Renal cortical epithelial cell (primary cell): ENCODE data around the gene RNF34. TPM values are rescaled to one million over a fixed set of nuclear protein-coding genes. Genes with fewer than 3 reads are reported as not detected.

Source experiments
- DNase-seq: peaks from one replicate; pipeline ENCODE4 v3.0.0-alpha.2; 2011; ENCODE audit warnings: low read depth
- total RNA-seq: library from RNA; depleted of rRNA; stranded (reverse); fragments of >200 nt; gene quantifications from 2 replicates; pipeline ENCODE4 v1.2.3, GENCODE V29; 2014

RNF34 gene
- total RNA-seq, 1 donor from 2014 or later, result 64.1 TPM

- no peak for DNase-seq
These were observed 9.1 kb upstream of the RNF34 start for GRCh38 chr12:121390856-121391255.

GRCh38 chr12:121391619-121392324 lies 8.1 kb upstream of the RNF34 start:
- DNase-seq, result no peak

- no peak for DNase-seq
These were observed 7.6 kb upstream of the RNF34 start for GRCh38 chr12:121392325-121392716.

GRCh38 chr12:121397521-121397920 lies 2.4 kb upstream of the RNF34 start:
- no peak for DNase-seq

GRCh38 chr12:121398355-121398754 lies 1.6 kb upstream of the RNF34 start:
- DNase-seq, result no peak

- DNase-seq, result peak; percentile 65
These were observed 618 bp downstream of the RNF34 start for GRCh38 chr12:121400332-121401139.

- no peak for DNase-seq
These were observed 3.8 kb downstream of the RNF34 start for GRCh38 chr12:121403721-121404120.

- peak; percentile 17 for DNase-seq
These were observed 4.8 kb downstream of the RNF34 start for GRCh38 chr12:121404734-121405133.

GRCh38 chr12:121405211-121405610 lies 5.3 kb downstream of the RNF34 start:
- no peak for DNase-seq

GRCh38 chr12:121413917-121414316 lies 14.0 kb downstream of the RNF34 start:
- DNase-seq, result no peak

- no peak for DNase-seq
These were observed 17.9 kb downstream of the RNF34 start for GRCh38 chr12:121417847-121418246.

GRCh38 chr12:121420109-121420508 lies 20.2 kb downstream of the RNF34 start:
- no peak for DNase-seq

- DNase-seq, result no peak
These were observed 23.3 kb downstream of the RNF34 start for GRCh38 chr12:121423253-121423652.

- no peak for DNase-seq
These were observed 24.0 kb downstream of the RNF34 start for GRCh38 chr12:121423682-121424623.

- no peak for DNase-seq
These were observed 24.7 kb downstream of the RNF34 start for GRCh38 chr12:121424624-121424975.

- peak; percentile 70 for DNase-seq
These were observed 27.7 kb downstream of the RNF34 start for GRCh38 chr12:121427556-121428050.

- DNase-seq, result no peak
These were observed 29.0 kb downstream of the RNF34 start for GRCh38 chr12:121428883-121429282.

- DNase-seq, result no peak
These were observed 31.0 kb downstream of the RNF34 start for GRCh38 chr12:121430833-121431415.

- no peak for DNase-seq
These were observed 33.0 kb downstream of the RNF34 start for GRCh38 chr12:121432740-121433480.

- DNase-seq, result no peak
These were observed 36.8 kb downstream of the RNF34 start for GRCh38 chr12:121436706-121437105.

GRCh38 chr12:121438905-121439304 lies 39.0 kb downstream of the RNF34 start:
- no peak for DNase-seq
